Esophagus muscularis mucosa (tissue), 4 donors: Measurements from ENCODE around the gene ADCY1.

Experiments used
- EP300 ChIP-seq: sonication (generic); formaldehyde crosslinking; IDR thresholded peaks from one replicate; pipeline ENCODE4 v1.6.1; 2017; ENCODE audit warnings: antibody characterized with exemption
- POLR2A ChIP-seq: fragments of 450-650 bp; IDR thresholded peaks from one replicate; pipeline ENCODE4 v1.6.1; 2017; ENCODE audit warnings: antibody characterized with exemption, moderate library complexity, mild to moderate bottlenecking, low read depth
- POLR2AphosphoS5 ChIP-seq, 2 donors: sonication (generic); formaldehyde crosslinking; IDR thresholded peaks; one replicate each; pipeline ENCODE4 v1.6.1; 2017; ENCODE audit warnings: antibody characterized with exemption in 2 of 2
- TF ChIP-seq, protein P1 (sequence below), 3 experiments: fragments of 200-600 bp in 2 of 3; fragments of 450-650 bp in 1 of 3; sonication (generic) in 2 of 3; IDR thresholded peaks; one replicate each; pipeline ENCODE4 v1.5.1; 2017 to 2019; ENCODE audit warnings: antibody characterized with exemption in 3 of 3, mild to moderate bottlenecking in 2 of 3, moderate library complexity in 1 of 3

GRCh38 chr7:45585628-45586027 is 11.5 kb downstream of the ADCY1 start:
- TF ChIP-seq, protein P1, sequence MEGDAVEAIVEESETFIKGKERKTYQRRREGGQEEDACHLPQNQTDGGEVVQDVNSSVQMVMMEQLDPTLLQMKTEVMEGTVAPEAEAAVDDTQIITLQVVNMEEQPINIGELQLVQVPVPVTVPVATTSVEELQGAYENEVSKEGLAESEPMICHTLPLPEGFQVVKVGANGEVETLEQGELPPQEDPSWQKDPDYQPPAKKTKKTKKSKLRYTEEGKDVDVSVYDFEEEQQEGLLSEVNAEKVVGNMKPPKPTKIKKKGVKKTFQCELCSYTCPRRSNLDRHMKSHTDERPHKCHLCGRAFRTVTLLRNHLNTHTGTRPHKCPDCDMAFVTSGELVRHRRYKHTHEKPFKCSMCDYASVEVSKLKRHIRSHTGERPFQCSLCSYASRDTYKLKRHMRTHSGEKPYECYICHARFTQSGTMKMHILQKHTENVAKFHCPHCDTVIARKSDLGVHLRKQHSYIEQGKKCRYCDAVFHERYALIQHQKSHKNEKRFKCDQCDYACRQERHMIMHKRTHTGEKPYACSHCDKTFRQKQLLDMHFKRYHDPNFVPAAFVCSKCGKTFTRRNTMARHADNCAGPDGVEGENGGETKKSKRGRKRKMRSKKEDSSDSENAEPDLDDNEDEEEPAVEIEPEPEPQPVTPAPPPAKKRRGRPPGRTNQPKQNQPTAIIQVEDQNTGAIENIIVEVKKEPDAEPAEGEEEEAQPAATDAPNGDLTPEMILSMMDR (IDR thresholded peaks at IDR 0.05) = no peak
- TF ChIP-seq POLR2AphosphoS5 (IDR thresholded peaks at IDR 0.05) (no peak), POLR2A (no peak), EP300 (no peak)
